Upper lobe of right lung (tissue), 1 donor: ENCODE data around the gene NDST1. TPM values are rescaled to one million over a fixed set of nuclear protein-coding genes. Genes with fewer than 3 reads are reported as not detected.

ENCODE experiments used
- total RNA-seq: library from RNA; stranded (reverse); fragmentation: NEBNext Ultra II Directional; extraction: Animal tissue kit (Norgen Biotek cat#: 25700); gene quantifications from one replicate; pipeline ENCODE4 v1.2.1, GENCODE V29; 2021
- donor health status: DM: no; HTN: yes; CAD: no; lungs with severe emphysema.

Gene NDST1
- total RNA-seq, 1 donor from 2014 or later: 143 TPM

Other genes starting within 250 kb of the NDST1 start
- gene CAMK2A, start 218.4 kb upstream of the NDST1 start, total RNA-seq: 1.5 TPM
- gene ARSI, start 205.2 kb upstream of the NDST1 start, total RNA-seq: 4.0 TPM
- gene TCOF1, start 150.4 kb upstream of the NDST1 start, total RNA-seq: 31.1 TPM
- 2,961 TPM for gene CD74, start 95.2 kb upstream of the NDST1 start, total RNA-seq
- gene RPS14, start 58.4 kb upstream of the NDST1 start, total RNA-seq: 1,578 TPM
- 151 TPM for gene SYNPO, start 132.5 kb downstream of the NDST1 start, total RNA-seq
- 1.7 TPM for gene MYOZ3, start 153.1 kb downstream of the NDST1 start, total RNA-seq
- 51.2 TPM for gene RBM22, start 192.9 kb downstream of the NDST1 start, total RNA-seq